ENCODE measurements around the gene FADS1.

The FADS1 gene

GRCh38 chr11:61760946-61761345 is 55.9 kb downstream of the FADS1 start:
- peak; percentile 95 for DNase-seq (ENCODE audit: low spot score)

- DNase-seq (ENCODE audit: low spot score), result peak; percentile 77
Measured at GRCh38 chr11:61757213-61757862, 59.5 kb downstream of the FADS1 start.

- no peak for DNase-seq (ENCODE audit: low spot score)
Measured at GRCh38 chr11:61756452-61757212, 60.2 kb downstream of the FADS1 start.

- DNase-seq (ENCODE audit: low spot score), result no peak
Measured at GRCh38 chr11:61756147-61756451, 60.7 kb downstream of the FADS1 start.

GRCh38 chr11:61754534-61755482 is 62.0 kb downstream of the FADS1 start:
- no peak for DNase-seq (ENCODE audit: low spot score)

GRCh38 chr11:61753672-61754071 is 63.1 kb downstream of the FADS1 start:
- DNase-seq (ENCODE audit: low spot score), result no peak

- DNase-seq (ENCODE audit: low spot score), result no peak
Measured at GRCh38 chr11:61752925-61753521, 63.8 kb downstream of the FADS1 start.

- peak; percentile 70 for DNase-seq (ENCODE audit: low spot score)
Measured at GRCh38 chr11:61752117-61752924, 64.5 kb downstream of the FADS1 start, which contains the start of gene MYRF. Gene MYRF (plus strand): TSS chr11:61752636. CDS start chr11:61752745, 109 bp downstream.

- no peak for DNase-seq (ENCODE audit: low spot score)
Measured at GRCh38 chr11:61751384-61751783, 65.4 kb downstream of the FADS1 start.

- no peak for DNase-seq (ENCODE audit: low spot score)
Measured at GRCh38 chr11:61750631-61751273, 66.1 kb downstream of the FADS1 start.
